Suprapubic skin (tissue), 4 donors: ENCODE measurements around the gene MATK. TPM values are rescaled to one million over a fixed set of nuclear protein-coding genes. Genes with fewer than 3 reads are reported as not detected.
A peak's percentile ranks its signal among the peaks of the same experiment; 100 is the strongest.

Source experiments
- DNase-seq, 2 donors: peaks; one replicate each; pipeline ENCODE4 v3.0.0-alpha.2; 2019; ENCODE audit warnings: low spot score in 2 of 2
- H3K27ac ChIP-seq: fragments of 200-600 bp; sonication (generic); one replicate; pipeline ENCODE4 v1.5.1; 2019
- H3K27me3 ChIP-seq: fragments of 200-600 bp; sonication (generic); one replicate; pipeline ENCODE4 v1.5.1; 2019
- H3K36me3 ChIP-seq: fragments of 200-600 bp; sonication (generic); one replicate; pipeline ENCODE4 v1.5.1; 2019
- H3K4me1 ChIP-seq: fragments of 200-600 bp; sonication (generic); one replicate; pipeline ENCODE4 v1.5.1; 2019
- H3K4me3 ChIP-seq: fragments of 200-600 bp; sonication (generic); one replicate; pipeline ENCODE4 v1.5.1; 2019; ENCODE audit warnings: mild to moderate bottlenecking
- H3K9me3 ChIP-seq: fragments of 200-600 bp; sonication (generic); one replicate; pipeline ENCODE4 v1.5.1; 2019
- CTCF ChIP-seq, 2 donors: fragments of 200-600 bp in 1 of 2; fragments of 450-650 bp in 1 of 2; sonication (generic) in 1 of 2; IDR thresholded peaks; one replicate each; pipeline ENCODE4 v1.5.1; 2016 to 2019; ENCODE audit warnings: antibody characterized with exemption in 2 of 2, mild to moderate bottlenecking in 1 of 2, moderate library complexity in 1 of 2
- EP300 ChIP-seq: sonication (generic); formaldehyde crosslinking; IDR thresholded peaks from one replicate; pipeline ENCODE4 v1.6.1; 2017; ENCODE audit warnings: antibody characterized with exemption
- POLR2A ChIP-seq, 2 donors: fragments of 450-650 bp; IDR thresholded peaks; one replicate each; pipeline ENCODE4 v1.6.1; 2017; ENCODE audit warnings: antibody characterized with exemption in 2 of 2, mild to moderate bottlenecking in 2 of 2, moderate library complexity in 2 of 2
- POLR2AphosphoS5 ChIP-seq, 3 donors: sonication (generic); formaldehyde crosslinking; IDR thresholded peaks; one replicate each; pipeline ENCODE4 v1.6.1; 2017; ENCODE audit warnings: antibody characterized with exemption in 3 of 3
- WGBS: methylation state at CpG from one replicate; pipeline ENCODE4 v1.1.5; 2018; 5-methylcytosine and 5-hydroxymethylcytosine counted together
- total RNA-seq, 4 donors: library from RNA; depleted of rRNA; stranded (reverse); fragments of >200 nt; gene quantifications; one replicate each; pipeline ENCODE4 v1.1.0, GENCODE V29; 2016

The MATK gene
- 1 to 10 TPM in 3 of 4 donors, under 1 TPM in 1; 0.57 to 5.4 (median 2.0) TPM for total RNA-seq

- WGBS, result 15% methylated on average over 28 of the region's 101 CpGs
- no peak for TF ChIP-seq POLR2AphosphoS5 (IDR thresholded peaks at IDR 0.05)
- TF ChIP-seq EP300, result no peak
- TF ChIP-seq POLR2A (IDR thresholded peaks at IDR 0.05), result no peak
- TF ChIP-seq CTCF (IDR thresholded peaks at IDR 0.05), result no peak
- Histone ChIP-seq H3K4me1 (peaks cover 13% of the 10 kb centered on the region), H3K9me3 (peaks cover 22% of the 10 kb centered on the region), H3K27ac (no peak within 1 kb of the TSS), H3K4me3 (peak within 1 kb of the TSS; percentile 53), H3K27me3 (peaks cover 55% of the 10 kb centered on the region), H3K36me3 (no peaks in the 10 kb centered on the region)
- DNase-seq, result no peak
Measured at GRCh38 chr19:3785938-3786824, at the start of gene MATK. Gene MATK, minus strand, starts transcription at chr19:3786381. Its CDS starts 1,246 bp downstream, at chr19:3785135.

- H3K27me3 ChIP-seq, result peaks cover 41% of the 10 kb centered on the region
- TF ChIP-seq POLR2AphosphoS5 (IDR thresholded peaks at IDR 0.05) (no peak), POLR2A (IDR thresholded peaks at IDR 0.05) (no peak), CTCF (IDR thresholded peaks at IDR 0.05) (no peak)
Measured at GRCh38 chr19:3835055-3835435, 48.9 kb upstream of the MATK start.

GRCh38 chr19:3834349-3835054 is 48.3 kb upstream of the MATK start:
- TF ChIP-seq CTCF (IDR thresholded peaks at IDR 0.05), result no peak
- no peak for TF ChIP-seq POLR2A (IDR thresholded peaks at IDR 0.05)
- no peak for TF ChIP-seq EP300
- TF ChIP-seq POLR2AphosphoS5 (IDR thresholded peaks at IDR 0.05), result no peak
- H3K36me3 ChIP-seq, result no peaks in the 10 kb centered on the region
- H3K9me3 ChIP-seq, result no peaks in the 10 kb centered on the region
- no peak for DNase-seq
- WGBS, result 86% methylated on average over 19 of the region's 35 CpGs
- H3K4me1 ChIP-seq, result no peaks in the 10 kb centered on the region
- no peak overlapping the region for H3K4me3 ChIP-seq
- peaks cover 43% of the 10 kb centered on the region for H3K27me3 ChIP-seq
- H3K27ac ChIP-seq, result no peak overlapping the region

More at GRCh38 chr19:3835055-3835435, 48.9 kb upstream of the MATK start:
- Histone ChIP-seq H3K4me1 (no peaks in the 10 kb centered on the region), H3K4me3 (no peak overlapping the region), H3K27ac (no peak overlapping the region), H3K9me3 (no peaks in the 10 kb centered on the region), H3K36me3 (no peaks in the 10 kb centered on the region)
- 89% methylated on average over 9 of the region's 9 CpGs for WGBS
- no peak for DNase-seq

- no peak for DNase-seq
- no peak for TF ChIP-seq CTCF (IDR thresholded peaks at IDR 0.05)
- no peak for TF ChIP-seq POLR2AphosphoS5 (IDR thresholded peaks at IDR 0.05)
- no peak for TF ChIP-seq POLR2A (IDR thresholded peaks at IDR 0.05)
- no peak for TF ChIP-seq EP300
- Histone ChIP-seq H3K27me3 (peaks cover 45% of the 10 kb centered on the region), H3K4me3 (no peak overlapping the region), H3K36me3 (no peaks in the 10 kb centered on the region), H3K9me3 (no peaks in the 10 kb centered on the region), H3K4me1 (no peaks in the 10 kb centered on the region), H3K27ac (no peak overlapping the region)
- 55% methylated on average over 26 of the region's 34 CpGs for WGBS
Measured at GRCh38 chr19:3833578-3834348, 47.6 kb upstream of the MATK start.
